HEK293T (cell line): Measurements from ENCODE around the gene TMEM260.
A peak's percentile ranks its signal among the peaks of the same experiment; 100 is the strongest.

Experiments used
- CTCF ChIA-PET: fragments of 350-600 bp; formaldehyde crosslinking; extraction: SDS; loops from one replicate; lab custom pipeline; 2021; ENCODE audit warnings: antibody characterized with exemption, inconsistent platforms; lab: Yijun Ruan, JAX
- POLR2A ChIA-PET: fragments of 350-600 bp; formaldehyde crosslinking; extraction: SDS; loops from one replicate; lab custom pipeline; 2020; ENCODE audit warnings: antibody characterized with exemption, inconsistent platforms; lab: Yijun Ruan, JAX
- DNase-seq: peaks from one replicate; pipeline ENCODE4 v3.0.0; 2012; ENCODE audit warnings: mixed read lengths; ENCODE audit errors: extremely low spot score
- ARNT ChIP-seq: fragments of 450-650 bp; IDR thresholded peaks from 2 replicates; pipeline ENCODE4 v1.6.1; 2017; ENCODE audit warnings: mild to moderate bottlenecking
- BHLHE40 ChIP-seq: fragments of 450-650 bp; IDR thresholded peaks from 2 replicates; pipeline ENCODE4 v1.6.1; 2016; ENCODE audit warnings: mild to moderate bottlenecking, moderate library complexity, borderline replicate concordance
- CTBP1 ChIP-seq: fragments of 450-650 bp; IDR thresholded peaks from 2 replicates; pipeline ENCODE4 v1.6.1; 2016; ENCODE audit warnings: borderline replicate concordance
- ELF4 ChIP-seq: fragments of 450-650 bp; IDR thresholded peaks from 2 replicates; pipeline ENCODE4 v1.6.1; 2017; ENCODE audit warnings: antibody characterized with exemption
- FOXA1 ChIP-seq: fragments of 450-650 bp; IDR thresholded peaks from 2 replicates; pipeline ENCODE4 v1.6.1; 2016; ENCODE audit warnings: mild to moderate bottlenecking
- FOXK2 ChIP-seq: fragments of 450-650 bp; IDR thresholded peaks from 2 replicates; pipeline ENCODE4 v1.6.1; 2016; ENCODE audit warnings: mild to moderate bottlenecking
- FOXM1 ChIP-seq: fragments of 450-650 bp; IDR thresholded peaks from 2 replicates; pipeline ENCODE4 v1.6.1; 2017; ENCODE audit warnings: mild to moderate bottlenecking, borderline replicate concordance
- HDGF ChIP-seq: fragments of 450-650 bp; IDR thresholded peaks from 2 replicates; pipeline ENCODE4 v1.6.1; 2017; ENCODE audit warnings: antibody characterized with exemption, borderline replicate concordance
- L3MBTL2 ChIP-seq: fragments of 450-650 bp; conservative IDR thresholded peaks from 2 replicates; pipeline ENCODE4 v1.6.1; 2016; ENCODE audit warnings: mild to moderate bottlenecking
- LEF1 ChIP-seq: fragments of 450-650 bp; IDR thresholded peaks from 2 replicates; pipeline ENCODE4 v1.6.1; 2017; ENCODE audit warnings: mild to moderate bottlenecking, borderline replicate concordance
- NFRKB ChIP-seq: fragments of 450-650 bp; IDR thresholded peaks from 2 replicates; pipeline ENCODE4 v1.6.1; 2016; ENCODE audit warnings: mild to moderate bottlenecking, moderate library complexity
- PKNOX1 ChIP-seq: fragments of 450-650 bp; IDR thresholded peaks from 2 replicates; pipeline ENCODE4 v1.6.1; 2016
- SP1 ChIP-seq: fragments of 450-650 bp; IDR thresholded peaks from 2 replicates; pipeline ENCODE4 v1.6.1; 2017
- SUZ12 ChIP-seq: fragments of 450-650 bp; IDR thresholded peaks from 2 replicates; pipeline ENCODE4 v1.6.1; 2016; ENCODE audit warnings: mild to moderate bottlenecking
- TARDBP ChIP-seq: fragments of 450-650 bp; IDR thresholded peaks from 2 replicates; pipeline ENCODE4 v1.6.1; 2016
- ZNF384 ChIP-seq: fragments of 450-650 bp; IDR thresholded peaks from 2 replicates; pipeline ENCODE4 v1.6.1; 2016

TMEM260 gene

GRCh38 chr14:56552615-56553014, 27.0 kb upstream of the TMEM260 start:
- ChIA-PET POLR2A (no interaction called here), CTCF (no interaction called here)
- no peak for DNase-seq
- TF ChIP-seq FOXM1 (no peak), BHLHE40 (no peak), NFRKB (no peak), LEF1 (no peak)

GRCh38 chr14:56554301-56554700, 25.3 kb upstream of the TMEM260 start:
- POLR2A ChIA-PET: no interaction called here

GRCh38 chr14:56555921-56556570, 23.6 kb upstream of the TMEM260 start:
- ChIA-PET POLR2A (no interaction called here), CTCF (interaction anchor here (0.7 kb wide), 1 partner anchor 252 kb away, joined by 3 read pairs; no protein-coding TSS in a partner anchor)
- DNase-seq: peak; percentile 51
- TF ChIP-seq FOXK2 (no peak), SP1 (no peak), NFRKB (no peak), CTBP1 (no peak), FOXA1 (no peak), HDGF (no peak), ZNF384 (peak; percentile 83), TARDBP (no peak)

More at GRCh38 chr14:56554301-56554700, 25.3 kb upstream of the TMEM260 start:
- TF ChIP-seq BHLHE40 (no peak), SP1 (no peak), ARNT (no peak), FOXM1 (no peak), ELF4 (no peak), FOXK2 (no peak), NFRKB (no peak), L3MBTL2 (no peak)
- DNase-seq: no peak
- CTCF ChIA-PET: no interaction called here

- TF ChIP-seq ARNT: no peak
- TF ChIP-seq FOXM1: no peak
- ChIA-PET POLR2A (no interaction called here), CTCF (no interaction called here)
- DNase-seq: no peak
Observed at GRCh38 chr14:56559182-56559581, 20.4 kb upstream of the TMEM260 start.

GRCh38 chr14:56561606-56562005, 18.0 kb upstream of the TMEM260 start:
- ChIA-PET POLR2A (no interaction called here), CTCF (no interaction called here)
- DNase-seq: no peak
- TF ChIP-seq TARDBP (no peak), BHLHE40 (no peak), ARNT (no peak), L3MBTL2 (no peak), FOXA1 (no peak), FOXK2 (no peak), LEF1 (no peak), NFRKB (no peak), CTBP1 (no peak), HDGF (no peak), ELF4 (no peak)

- no peak for DNase-seq
- POLR2A ChIA-PET: no interaction called here
- CTCF ChIA-PET: no interaction called here
- no peak for TF ChIP-seq SP1
- TF ChIP-seq HDGF: no peak
- TF ChIP-seq CTBP1: no peak
- no peak for TF ChIP-seq ELF4
- TF ChIP-seq FOXA1: no peak
- no peak for TF ChIP-seq FOXM1
- no peak for TF ChIP-seq ARNT
- no peak for TF ChIP-seq LEF1
- TF ChIP-seq PKNOX1: no peak
- TF ChIP-seq SUZ12: no peak
- TF ChIP-seq NFRKB: no peak
- TF ChIP-seq L3MBTL2: no peak
- no peak for TF ChIP-seq ZNF384
Observed at GRCh38 chr14:56562883-56563282, 16.7 kb upstream of the TMEM260 start.

- DNase-seq: no peak
- POLR2A ChIA-PET: no interaction called here
- CTCF ChIA-PET: no interaction called here
- TF ChIP-seq FOXA1: no peak
- no peak for TF ChIP-seq ARNT
- no peak for TF ChIP-seq BHLHE40
Observed at GRCh38 chr14:56569174-56569573, 10.4 kb upstream of the TMEM260 start.

GRCh38 chr14:56570295-56570694, 9.3 kb upstream of the TMEM260 start:
- ChIA-PET POLR2A (interaction anchor here (1.6 kb wide), 1 partner anchor 9 kb away, joined by 4 read pairs; the partner anchor contains the start of gene TMEM260), CTCF (no interaction called here)
- TF ChIP-seq ELF4 (no peak), SP1 (no peak), PKNOX1 (no peak), FOXA1 (no peak), HDGF (no peak), FOXM1 (no peak), NFRKB (no peak), FOXK2 (no peak), L3MBTL2 (no peak), BHLHE40 (no peak), ARNT (no peak), LEF1 (no peak)
- DNase-seq: no peak
